WTC11 (cell line): ENCODE results near the gene LLGL2. TPM values are rescaled to one million over a fixed set of nuclear protein-coding genes. Genes with fewer than 3 reads are reported as not detected.
A peak's percentile ranks its signal among the peaks of the same experiment; 100 is the strongest.

ENCODE experiments used
- ATAC-seq: fragments of 200-7000 bp; cut with Tn5 transposase; 2 replicates; pipeline ENCODE4 v1.10.0; 2021; ENCODE audit warnings: mild to moderate bottlenecking, moderate library complexity
- CTCF ChIA-PET: fragments of 300-600 bp; sonication (Branson Sonifier 250); formaldehyde crosslinking; loops from one replicate; lab custom pipeline; 2021; ENCODE audit warnings: antibody characterized with exemption; lab: Charles Lee
- POLR2A ChIA-PET: fragments of 350-600 bp; sonication (Branson Sonifier 250); formaldehyde crosslinking; loops from one replicate; lab custom pipeline; 2021; ENCODE audit warnings: antibody characterized with exemption; lab: Charles Lee
- DNase-seq: peaks from one replicate; pipeline ENCODE4 v3.0.0; 2021; ENCODE audit warnings: low spot score
- H3K27ac Mint-ChIP-seq: 2 replicates; pipeline ENCODE4 v1.8.0; 2021; ENCODE audit warnings: mixed read lengths
- H3K27me3 Mint-ChIP-seq: 2 replicates; pipeline ENCODE4 v1.8.0; 2021; ENCODE audit warnings: low read depth, mild to moderate bottlenecking, moderate library complexity, mixed read lengths
- H3K36me3 Mint-ChIP-seq: 2 replicates; pipeline ENCODE4 v1.8.0; 2021; ENCODE audit warnings: mixed read lengths
- H3K4me1 Mint-ChIP-seq: 2 replicates; pipeline ENCODE4 v1.8.0; 2022; ENCODE audit warnings: mixed read lengths
- H3K4me3 Mint-ChIP-seq: 2 replicates; pipeline ENCODE4 v1.8.0; 2021; ENCODE audit warnings: mild to moderate bottlenecking, moderate library complexity, mixed read lengths
- H3K9me3 Mint-ChIP-seq: 2 replicates; pipeline ENCODE4 v1.8.0; 2021; ENCODE audit warnings: mixed read lengths
- CBFB ChIP-seq: sonication (generic); formaldehyde crosslinking; IDR thresholded peaks from 2 replicates; pipeline ENCODE4 v1.8.1; 2022; ENCODE audit warnings: mild to moderate bottlenecking, low read depth, missing genetic modification reagents
- CREM ChIP-seq: sonication (generic); formaldehyde crosslinking; IDR thresholded peaks from 2 replicates; pipeline ENCODE4 v1.8.1; 2022; ENCODE audit warnings: mild to moderate bottlenecking, missing genetic modification reagents, moderate library complexity
- E2F4 ChIP-seq: sonication (generic); formaldehyde crosslinking; IDR thresholded peaks from 2 replicates; pipeline ENCODE4 v1.8.1; 2022; ENCODE audit warnings: low read depth, mild to moderate bottlenecking, moderate library complexity, missing genetic modification reagents, borderline replicate concordance
- ELF4 ChIP-seq: sonication (generic); formaldehyde crosslinking; IDR thresholded peaks from 2 replicates; pipeline ENCODE4 v1.8.1; 2022; ENCODE audit warnings: low read depth, mild to moderate bottlenecking, moderate library complexity, missing genetic modification reagents
- EMX1 ChIP-seq: fragments of 250-450 bp; sonication (Bioruptor Pico); IDR thresholded peaks from 2 replicates; pipeline ENCODE4 v1.8.0; 2021; ENCODE audit warnings: mild to moderate bottlenecking
- FOXJ3 ChIP-seq: sonication (generic); formaldehyde crosslinking; IDR thresholded peaks from 2 replicates; pipeline ENCODE4 v1.9.0; 2021; ENCODE audit warnings: missing genetic modification reagents, mild to moderate bottlenecking, borderline replicate concordance
- MLX ChIP-seq: sonication (generic); formaldehyde crosslinking; IDR thresholded peaks from 2 replicates; pipeline ENCODE4 v1.8.1; 2023; ENCODE audit warnings: mild to moderate bottlenecking, missing genetic modification reagents, moderate library complexity
- NR2C2 ChIP-seq: sonication (generic); formaldehyde crosslinking; IDR thresholded peaks from 2 replicates; pipeline ENCODE4 v1.8.0; 2022; ENCODE audit warnings: mild to moderate bottlenecking, missing genetic modification reagents
- NR3C1 ChIP-seq: sonication (generic); formaldehyde crosslinking; conservative IDR thresholded peaks from 2 replicates; pipeline ENCODE4 v1.8.1; 2023; ENCODE audit warnings: low read depth, mild to moderate bottlenecking, missing genetic modification reagents
- OVOL2 ChIP-seq: fragments of 250-450 bp; sonication (Bioruptor Pico); IDR thresholded peaks from 2 replicates; pipeline ENCODE4 v1.9.0; 2021; ENCODE audit warnings: mild to moderate bottlenecking, borderline replicate concordance
- PRRX2 ChIP-seq: fragments of 250-450 bp; sonication (Bioruptor Pico); IDR thresholded peaks from 2 replicates; pipeline ENCODE4 v1.8.0; 2021; ENCODE audit warnings: mild to moderate bottlenecking
- SMAD3 ChIP-seq: sonication (generic); formaldehyde crosslinking; IDR thresholded peaks from 2 replicates; pipeline ENCODE4 v1.8.0; 2022; ENCODE audit warnings: missing genetic modification reagents, mild to moderate bottlenecking, borderline replicate concordance
- TCF7 ChIP-seq: sonication (generic); formaldehyde crosslinking; IDR thresholded peaks from 2 replicates; pipeline ENCODE4 v1.8.0; 2022; ENCODE audit warnings: mild to moderate bottlenecking, low read depth, missing genetic modification reagents, moderate library complexity
- ZBTB21 ChIP-seq: sonication (generic); formaldehyde crosslinking; IDR thresholded peaks from 2 replicates; pipeline ENCODE4 v1.8.1; 2023; ENCODE audit warnings: mild to moderate bottlenecking, missing genetic modification reagents, borderline replicate concordance
- ZNF121 ChIP-seq: sonication (generic); formaldehyde crosslinking; IDR thresholded peaks from 2 replicates; pipeline ENCODE4 v1.8.0; 2023; ENCODE audit warnings: missing genetic modification reagents
- ZNF138 ChIP-seq: sonication (generic); formaldehyde crosslinking; conservative IDR thresholded peaks from 2 replicates; pipeline ENCODE4 v1.8.1; 2022; ENCODE audit warnings: mild to moderate bottlenecking, moderate library complexity, missing genetic modification reagents
- ZNF232 ChIP-seq: sonication (generic); formaldehyde crosslinking; IDR thresholded peaks from 2 replicates; pipeline ENCODE4 v1.8.0; 2022; ENCODE audit warnings: mild to moderate bottlenecking, missing genetic modification reagents
- ZNF532 ChIP-seq: fragments of 250-450 bp; sonication (Bioruptor Pico); IDR thresholded peaks from 2 replicates; pipeline ENCODE4 v1.9.0; 2021; ENCODE audit warnings: mild to moderate bottlenecking, borderline replicate concordance
- total RNA-seq: library from RNA; stranded (reverse); gene quantifications from 3 replicates; pipeline ENCODE4 v1.2.3, GENCODE V29; 2021
- TF ChIP-seq, protein P1 (sequence below): sonication (generic); formaldehyde crosslinking; IDR thresholded peaks from 2 replicates; pipeline ENCODE4 v1.8.1; 2022; ENCODE audit warnings: low read depth, missing genetic modification reagents, borderline replicate concordance
- TF ChIP-seq, protein P2 (sequence below): sonication (generic); formaldehyde crosslinking; conservative IDR thresholded peaks from 2 replicates; pipeline ENCODE4 v1.8.1; 2022; ENCODE audit warnings: mild to moderate bottlenecking, missing genetic modification reagents
- TF ChIP-seq, protein P3 (sequence below): sonication (generic); formaldehyde crosslinking; IDR thresholded peaks from 2 replicates; pipeline ENCODE4 v1.8.1; 2023; ENCODE audit warnings: mild to moderate bottlenecking, missing genetic modification reagents
- TF ChIP-seq, protein P4 (sequence below): sonication (generic); formaldehyde crosslinking; IDR thresholded peaks from 2 replicates; pipeline ENCODE4 v1.8.0; 2022; ENCODE audit warnings: mild to moderate bottlenecking, missing genetic modification reagents
- TF ChIP-seq, protein P5 (sequence below): sonication (generic); formaldehyde crosslinking; IDR thresholded peaks from 2 replicates; pipeline ENCODE4 v1.8.0; 2022; ENCODE audit warnings: mild to moderate bottlenecking, missing genetic modification reagents

Gene LLGL2
- total RNA-seq, 1 experiment from 2014 or later = 103 TPM

GRCh38 chr17:75584849-75585175, 59.3 kb downstream of the LLGL2 start (continued):
- TF ChIP-seq, protein P1, sequence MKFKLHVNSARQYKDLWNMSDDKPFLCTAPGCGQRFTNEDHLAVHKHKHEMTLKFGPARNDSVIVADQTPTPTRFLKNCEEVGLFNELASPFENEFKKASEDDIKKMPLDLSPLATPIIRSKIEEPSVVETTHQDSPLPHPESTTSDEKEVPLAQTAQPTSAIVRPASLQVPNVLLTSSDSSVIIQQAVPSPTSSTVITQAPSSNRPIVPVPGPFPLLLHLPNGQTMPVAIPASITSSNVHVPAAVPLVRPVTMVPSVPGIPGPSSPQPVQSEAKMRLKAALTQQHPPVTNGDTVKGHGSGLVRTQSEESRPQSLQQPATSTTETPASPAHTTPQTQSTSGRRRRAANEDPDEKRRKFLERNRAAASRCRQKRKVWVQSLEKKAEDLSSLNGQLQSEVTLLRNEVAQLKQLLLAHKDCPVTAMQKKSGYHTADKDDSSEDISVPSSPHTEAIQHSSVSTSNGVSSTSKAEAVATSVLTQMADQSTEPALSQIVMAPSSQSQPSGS (CRISPR knock-in tag) = no peak
- TF ChIP-seq, protein P2, sequence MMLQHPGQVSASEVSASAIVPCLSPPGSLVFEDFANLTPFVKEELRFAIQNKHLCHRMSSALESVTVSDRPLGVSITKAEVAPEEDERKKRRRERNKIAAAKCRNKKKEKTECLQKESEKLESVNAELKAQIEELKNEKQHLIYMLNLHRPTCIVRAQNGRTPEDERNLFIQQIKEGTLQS (CRISPR knock-in tag) = no peak
- no peak for TF ChIP-seq CREM
- no peak for TF ChIP-seq ZNF232 (CRISPR knock-in tag)
- TF ChIP-seq MLX (CRISPR knock-in tag) = no peak
- no peak for TF ChIP-seq ZNF138 (CRISPR knock-in tag)
- TF ChIP-seq, protein P3, sequence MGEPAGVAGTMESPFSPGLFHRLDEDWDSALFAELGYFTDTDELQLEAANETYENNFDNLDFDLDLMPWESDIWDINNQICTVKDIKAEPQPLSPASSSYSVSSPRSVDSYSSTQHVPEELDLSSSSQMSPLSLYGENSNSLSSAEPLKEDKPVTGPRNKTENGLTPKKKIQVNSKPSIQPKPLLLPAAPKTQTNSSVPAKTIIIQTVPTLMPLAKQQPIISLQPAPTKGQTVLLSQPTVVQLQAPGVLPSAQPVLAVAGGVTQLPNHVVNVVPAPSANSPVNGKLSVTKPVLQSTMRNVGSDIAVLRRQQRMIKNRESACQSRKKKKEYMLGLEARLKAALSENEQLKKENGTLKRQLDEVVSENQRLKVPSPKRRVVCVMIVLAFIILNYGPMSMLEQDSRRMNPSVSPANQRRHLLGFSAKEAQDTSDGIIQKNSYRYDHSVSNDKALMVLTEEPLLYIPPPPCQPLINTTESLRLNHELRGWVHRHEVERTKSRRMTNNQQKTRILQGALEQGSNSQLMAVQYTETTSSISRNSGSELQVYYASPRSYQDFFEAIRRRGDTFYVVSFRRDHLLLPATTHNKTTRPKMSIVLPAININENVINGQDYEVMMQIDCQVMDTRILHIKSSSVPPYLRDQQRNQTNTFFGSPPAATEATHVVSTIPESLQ = no peak
- no peak for TF ChIP-seq PRRX2 (CRISPR knock-in tag)

- H3K27ac Mint-ChIP-seq = no peak within 1 kb of the TSS
- H3K36me3 Mint-ChIP-seq = peaks cover 3% of the 10 kb centered on the region; the same call in 1 of the 2 replicates
- H3K4me3 Mint-ChIP-seq = peak within 1 kb of the TSS; percentile 65
- H3K4me1 Mint-ChIP-seq = peaks cover 5% of the 10 kb centered on the region
- ATAC-seq = peak; percentile 14
- DNase-seq = peak; percentile 72
- peaks cover 11% of the 10 kb centered on the region for H3K9me3 Mint-ChIP-seq
- POLR2A ChIA-PET = interaction anchor here (0.6 to 1.1 kb wide), 3 partner anchors 62 to 160 kb away, joined by 3 to 5 read pairs (median 4); no protein-coding TSS in a partner anchor
- H3K27me3 Mint-ChIP-seq = peaks cover 25% of the 10 kb centered on the region
- CTCF ChIA-PET = interaction anchor here (0.6 to 8.9 kb wide), 29 partner anchors 10 to 317 kb away, joined by 3 to 52 read pairs (median 4); partner anchors contain the start of genes LLGL2, MIF4GD, SLC25A19 and SMIM5
- TF ChIP-seq CBFB (CRISPR knock-in tag) (no peak), FOXJ3 (no peak), ZNF121 (CRISPR knock-in tag) (peak; percentile 26; the same call in 1 of the 2 replicates), ZNF532 (CRISPR knock-in tag) (no peak), EMX1 (CRISPR knock-in tag) (no peak), ZBTB21 (no peak), NR2C2 (CRISPR knock-in tag) (no peak), OVOL2 (CRISPR knock-in tag) (no peak), E2F4 (no peak), TCF7 (CRISPR knock-in tag) (no peak), SMAD3 (CRISPR knock-in tag) (no peak), ELF4 (no peak), NR3C1 (CRISPR knock-in tag) (0 out of 2 replicates have a peak, but pooled peaks have one; percentile 31)
- TF ChIP-seq, protein P4, sequence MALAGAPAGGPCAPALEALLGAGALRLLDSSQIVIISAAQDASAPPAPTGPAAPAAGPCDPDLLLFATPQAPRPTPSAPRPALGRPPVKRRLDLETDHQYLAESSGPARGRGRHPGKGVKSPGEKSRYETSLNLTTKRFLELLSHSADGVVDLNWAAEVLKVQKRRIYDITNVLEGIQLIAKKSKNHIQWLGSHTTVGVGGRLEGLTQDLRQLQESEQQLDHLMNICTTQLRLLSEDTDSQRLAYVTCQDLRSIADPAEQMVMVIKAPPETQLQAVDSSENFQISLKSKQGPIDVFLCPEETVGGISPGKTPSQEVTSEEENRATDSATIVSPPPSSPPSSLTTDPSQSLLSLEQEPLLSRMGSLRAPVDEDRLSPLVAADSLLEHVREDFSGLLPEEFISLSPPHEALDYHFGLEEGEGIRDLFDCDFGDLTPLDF = no peak
- TF ChIP-seq, protein P5, sequence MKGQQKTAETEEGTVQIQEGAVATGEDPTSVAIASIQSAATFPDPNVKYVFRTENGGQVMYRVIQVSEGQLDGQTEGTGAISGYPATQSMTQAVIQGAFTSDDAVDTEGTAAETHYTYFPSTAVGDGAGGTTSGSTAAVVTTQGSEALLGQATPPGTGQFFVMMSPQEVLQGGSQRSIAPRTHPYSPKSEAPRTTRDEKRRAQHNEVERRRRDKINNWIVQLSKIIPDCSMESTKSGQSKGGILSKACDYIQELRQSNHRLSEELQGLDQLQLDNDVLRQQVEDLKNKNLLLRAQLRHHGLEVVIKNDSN (CRISPR knock-in tag) = no peak
Measured at GRCh38 chr17:75587675-75588595, 62.4 kb downstream of the LLGL2 start, which contains the start of gene MYO15B. Gene MYO15B (plus strand): TSS chr17:75587800. CDS start chr17:75588058, 258 bp downstream.
